Astrocyte (in vitro differentiated cells and primary cell): ENCODE data around the gene ZNF609. TPM values are rescaled to one million over a fixed set of nuclear protein-coding genes. Genes with fewer than 3 reads are reported as not detected.
A peak's percentile ranks its signal among the peaks of the same experiment; 100 is the strongest.

Experiments used
- DNase-seq: peaks from one replicate; pipeline ENCODE4 v3.0.0-alpha.2; 2010; ENCODE audit warnings: low read depth
- FAIRE-seq: peaks from 2 replicates; lab custom pipeline; 2011; peaks lifted over from hg19 to GRCh38; lab: Jason Lieb, UNC
- H2AFZ ChIP-seq: 2 replicates; pipeline ENCODE4 v1.6.0; 2012; ENCODE audit warnings: low read depth, low read length, inconsistent platforms
- H3K27ac ChIP-seq: 2 replicates; pipeline ENCODE4 v1.5.1; 2011; ENCODE audit warnings: low read depth, low read length, inconsistent platforms
- H3K27me3 ChIP-seq: 2 replicates; pipeline ENCODE4 v1.6.0; 2011; ENCODE audit warnings: low read length, inconsistent platforms; ENCODE audit not compliant: insufficient read depth
- H3K36me3 ChIP-seq: 2 replicates; pipeline ENCODE4 v1.5.1; 2011; ENCODE audit warnings: low read length, inconsistent platforms; ENCODE audit not compliant: insufficient read depth
- H3K4me1 ChIP-seq: 2 replicates; pipeline ENCODE4 v1.5.1; 2011; ENCODE audit warnings: low read length, inconsistent platforms; ENCODE audit not compliant: insufficient read depth
- H3K4me2 ChIP-seq: 2 replicates; pipeline ENCODE4 v1.6.0; 2012; ENCODE audit warnings: low read length, inconsistent platforms
- H3K4me3 ChIP-seq: 2 replicates; pipeline ENCODE4 v1.5.1; 2011; ENCODE audit warnings: low read depth, mild to moderate bottlenecking, low read length, inconsistent platforms; ENCODE audit not compliant: insufficient read depth
- H3K79me2 ChIP-seq: 2 replicates; pipeline ENCODE4 v1.6.0; 2012; ENCODE audit warnings: mild to moderate bottlenecking, low read length, inconsistent platforms; ENCODE audit not compliant: insufficient read depth
- H3K9ac ChIP-seq: 2 replicates; pipeline ENCODE4 v1.6.0; 2012; ENCODE audit warnings: mild to moderate bottlenecking, low read length, inconsistent platforms
- H3K9me3 ChIP-seq: 2 replicates; pipeline ENCODE4 v1.5.1; 2012; ENCODE audit warnings: low read depth, mild to moderate bottlenecking, low read length, inconsistent platforms; ENCODE audit not compliant: insufficient read depth
- H4K20me1 ChIP-seq: 2 replicates; pipeline ENCODE4 v1.6.0; 2012; ENCODE audit warnings: low read length, inconsistent platforms; ENCODE audit not compliant: insufficient read depth
- H3K27ac Mint-ChIP-seq: one replicate; pipeline ENCODE4 v1.8.0; 2021; ENCODE audit warnings: mild to moderate bottlenecking, mixed read lengths; ENCODE audit not compliant: unreplicated experiment
- H3K27me3 Mint-ChIP-seq: one replicate; pipeline ENCODE4 v1.8.0; 2021; ENCODE audit warnings: low read depth, mixed read lengths; ENCODE audit not compliant: unreplicated experiment
- H3K36me3 Mint-ChIP-seq: one replicate; pipeline ENCODE4 v1.8.0; 2021; ENCODE audit warnings: low read depth, mixed read lengths; ENCODE audit not compliant: unreplicated experiment
- H3K4me1 Mint-ChIP-seq: one replicate; pipeline ENCODE4 v1.8.0; 2021; ENCODE audit warnings: low read depth, mixed read lengths; ENCODE audit not compliant: unreplicated experiment
- H3K4me3 Mint-ChIP-seq: one replicate; pipeline ENCODE4 v1.8.0; 2021; ENCODE audit warnings: mild to moderate bottlenecking, moderate library complexity, mixed read lengths; ENCODE audit not compliant: unreplicated experiment
- H3K9me3 Mint-ChIP-seq: one replicate; pipeline ENCODE4 v1.8.0; 2021; ENCODE audit warnings: mild to moderate bottlenecking, mixed read lengths; ENCODE audit not compliant: unreplicated experiment
- CTCF ChIP-seq: IDR thresholded peaks from 2 replicates; pipeline ENCODE4 v1.5.1; 2011; ENCODE audit warnings: low read depth, mild to moderate bottlenecking, inconsistent platforms, low read length, moderate library complexity; ENCODE audit not compliant: insufficient read depth
- EZH2 ChIP-seq: IDR thresholded peaks from 2 replicates; pipeline ENCODE4 v1.6.1; 2012; ENCODE audit warnings: mild to moderate bottlenecking, low read length, inconsistent platforms; ENCODE audit not compliant: insufficient read depth
- total RNA-seq: library from RNA; stranded (reverse); gene quantifications from 2 replicates; pipeline ENCODE4 v1.2.1, GENCODE V29; 2021

ZNF609 gene
- total RNA-seq, 1 donor from 2014 or later = 38.5 TPM

- Mint-ChIP-seq H3K9me3 (no peaks in the 10 kb centered on the region), H3K4me3 (peak overlapping the region; percentile 43), H3K27ac (peak overlapping the region; percentile 35), H3K4me1 (peaks cover 14% of the 10 kb centered on the region), H3K36me3 (no peaks in the 10 kb centered on the region), H3K27me3 (no peaks in the 10 kb centered on the region)
- Histone ChIP-seq H3K4me3 (no peak overlapping the region), H2AFZ (no peak overlapping the region), H3K4me2 (no peak overlapping the region), H3K9ac (no peak overlapping the region), H3K9me3 (no peaks in the 10 kb centered on the region), H3K27me3 (no peaks in the 10 kb centered on the region), H3K36me3 (peaks cover 3% of the 10 kb centered on the region), H3K79me2 (peaks cover 89% of the 10 kb centered on the region), H3K27ac (no peak overlapping the region), H4K20me1 (peaks cover 73% of the 10 kb centered on the region), H3K4me1 (no peaks in the 10 kb centered on the region)
- DNase-seq (peak; percentile 33), FAIRE-seq (peak; percentile 26)
- no peak for TF ChIP-seq EZH2
- no peak for TF ChIP-seq CTCF
These were observed 98.2 kb downstream of the ZNF609 start for GRCh38 chr15:64558460-64559179.

- DNase-seq = no peak
- Histone ChIP-seq H3K9ac (no peak overlapping the region), H2AFZ (no peak overlapping the region), H3K27me3 (no peaks in the 10 kb centered on the region), H3K36me3 (peaks cover 3% of the 10 kb centered on the region), H3K4me1 (no peaks in the 10 kb centered on the region), H4K20me1 (peaks cover 73% of the 10 kb centered on the region), H3K4me3 (no peak overlapping the region), H3K27ac (no peak overlapping the region), H3K79me2 (peaks cover 88% of the 10 kb centered on the region), H3K4me2 (no peak overlapping the region), H3K9me3 (no peaks in the 10 kb centered on the region)
- Mint-ChIP-seq H3K4me1 (peaks cover 14% of the 10 kb centered on the region), H3K36me3 (no peaks in the 10 kb centered on the region), H3K27ac (peak overlapping the region; percentile 35), H3K4me3 (no peak overlapping the region), H3K9me3 (no peaks in the 10 kb centered on the region), H3K27me3 (no peaks in the 10 kb centered on the region)
- TF ChIP-seq CTCF (no peak), EZH2 (no peak)
- FAIRE-seq = no peak
These were observed 98.9 kb downstream of the ZNF609 start for GRCh38 chr15:64559243-64559642.

DNA sequence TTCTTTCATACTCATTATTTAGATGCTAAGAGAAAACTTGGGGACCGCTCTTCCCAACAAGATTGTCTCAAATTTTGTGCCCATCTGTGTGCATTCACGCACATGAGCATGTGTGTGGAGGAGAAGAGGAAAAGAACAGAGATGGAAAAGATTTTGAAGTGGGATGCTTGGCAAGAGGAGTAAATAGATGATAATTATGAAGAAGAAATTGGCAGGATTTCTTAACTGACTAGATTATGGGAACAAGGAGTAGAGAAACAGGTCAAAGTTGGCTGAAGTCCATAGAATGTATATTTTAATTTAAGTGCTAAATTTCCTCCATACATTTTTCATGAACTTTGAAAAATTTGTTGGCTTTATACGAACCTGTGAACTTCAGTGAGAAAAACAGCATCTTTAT lies 100.1 kb downstream of the ZNF609 start:
- H3K9me3 Mint-ChIP-seq = no peaks in the 10 kb centered on the region
- H3K36me3 Mint-ChIP-seq = peaks cover 2% of the 10 kb centered on the region
- Histone ChIP-seq H3K4me3 (no peak overlapping the region), H2AFZ (no peak overlapping the region), H4K20me1 (peaks cover 68% of the 10 kb centered on the region), H3K4me1 (no peaks in the 10 kb centered on the region), H3K36me3 (peaks cover 3% of the 10 kb centered on the region), H3K27ac (no peak overlapping the region), H3K4me2 (no peak overlapping the region), H3K27me3 (no peaks in the 10 kb centered on the region), H3K9ac (no peak overlapping the region), H3K9me3 (no peaks in the 10 kb centered on the region), H3K79me2 (peaks cover 84% of the 10 kb centered on the region)
- no peak overlapping the region for H3K4me3 Mint-ChIP-seq
- no peaks in the 10 kb centered on the region for H3K27me3 Mint-ChIP-seq
- H3K27ac Mint-ChIP-seq = peak overlapping the region; percentile 55
- no peak for TF ChIP-seq CTCF
- TF ChIP-seq EZH2 = no peak
- FAIRE-seq (no peak), DNase-seq (no peak)
- H3K4me1 Mint-ChIP-seq = peaks cover 14% of the 10 kb centered on the region
